Putamen (tissue), 1 donor: ENCODE results near the gene CD1D.
"Not testable (repeated sequence)": the region's sequence is repeated elsewhere in the genome, so short reads cannot be mapped to it uniquely, and the experiment has no call there.

Source experiments
- DNase-seq: peaks from one replicate; pipeline ENCODE4 v3.0.0-alpha.2; 2016; ENCODE audit warnings: low spot score

CD1D gene

GRCh38 chr1:158180741-158181576 lies at the start of gene CD1D:
Gene CD1D (plus strand): TSS chr1:158180895. CDS start chr1:158181102, 207 bp downstream.
- DNase-seq = no peak

- no peak for DNase-seq
Observed at GRCh38 chr1:158131217-158131616, 49.5 kb upstream of the CD1D start.

- DNase-seq = no peak
Observed at GRCh38 chr1:158140764-158141192, 39.9 kb upstream of the CD1D start.

GRCh38 chr1:158145173-158145719 lies 35.4 kb upstream of the CD1D start:
- DNase-seq = no peak

GRCh38 chr1:158146165-158146564 lies 34.5 kb upstream of the CD1D start:
- DNase-seq = no peak

GRCh38 chr1:158146739-158147138 lies 34.0 kb upstream of the CD1D start:
- no peak for DNase-seq

GRCh38 chr1:158147401-158147800 lies 33.3 kb upstream of the CD1D start:
- no peak for DNase-seq

GRCh38 chr1:158147869-158148268 lies 32.8 kb upstream of the CD1D start:
- DNase-seq = no peak

GRCh38 chr1:158148468-158148867 lies 32.2 kb upstream of the CD1D start:
- no peak for DNase-seq

- peak; percentile 19 for DNase-seq
Observed at GRCh38 chr1:158149175-158149574, 31.5 kb upstream of the CD1D start.

- peak; percentile 94 for DNase-seq
Observed at GRCh38 chr1:158149577-158150269, 31.0 kb upstream of the CD1D start.

GRCh38 chr1:158150523-158150922 lies 30.2 kb upstream of the CD1D start:
- peak; percentile 47 for DNase-seq

GRCh38 chr1:158153179-158153578 lies 27.5 kb upstream of the CD1D start:
- DNase-seq = no peak

- no peak for DNase-seq
Observed at GRCh38 chr1:158153746-158154444, 26.8 kb upstream of the CD1D start.

- no peak for DNase-seq
Observed at GRCh38 chr1:158154501-158154900, 26.2 kb upstream of the CD1D start.

- DNase-seq = no peak
Observed at GRCh38 chr1:158155673-158156072, 25.0 kb upstream of the CD1D start.

GRCh38 chr1:158159597-158159996 lies 21.1 kb upstream of the CD1D start:
- DNase-seq = no peak

- DNase-seq = no peak
Observed at GRCh38 chr1:158161446-158161845, 19.2 kb upstream of the CD1D start.

- DNase-seq = no peak
Observed at GRCh38 chr1:158163000-158163947, 17.4 kb upstream of the CD1D start.

GRCh38 chr1:158169105-158169504 lies 11.6 kb upstream of the CD1D start:
- DNase-seq = no peak

GRCh38 chr1:158175915-158176314 lies 4.8 kb upstream of the CD1D start:
- DNase-seq = not testable (repeated sequence)
